GM12878 (cell line): Measurements from ENCODE around the gene UTP14C. TPM values are rescaled to one million over a fixed set of nuclear protein-coding genes. Genes with fewer than 3 reads are reported as not detected.

Experiments
- ATAC-seq: fragments of 200-7000 bp; cut with Tn5 transposase; 3 replicates; pipeline ENCODE4 v1.9.1; 2020; ENCODE audit warnings: mild to moderate bottlenecking, moderate library complexity
- BruUV-seq: library from RNA; stranded (reverse); fragments of 400-500 nt; replicated peaks from 2 replicates; lab custom pipeline; 2021; lab: Mats Ljungman, UMichigan
- CTCF ChIA-PET: fragments of 300-600 bp; sonication (Branson Sonifier 250); formaldehyde crosslinking; extraction: SDS; loops from one replicate; lab custom pipeline; 2021; ENCODE audit warnings: inconsistent platforms; lab: Yijun Ruan, JAX
- POLR2A ChIA-PET: fragments of 350-600 bp; formaldehyde crosslinking; extraction: SDS; loops from one replicate; lab custom pipeline; 2021; ENCODE audit warnings: inconsistent platforms; lab: Charles Lee
- RAD21 ChIA-PET: fragments of 300-600 bp; sonication (Branson Sonifier 250); formaldehyde crosslinking; loops from one replicate; lab custom pipeline; 2023; ENCODE audit warnings: antibody characterized with exemption; ENCODE audit not compliant: unreplicated experiment; lab: Charles Lee
- SMC1A ChIA-PET: fragments of 300-600 bp; sonication (Branson Sonifier 250); formaldehyde crosslinking; loops from one replicate; lab custom pipeline; 2023; ENCODE audit not compliant: unreplicated experiment, uncharacterized antibody; lab: Charles Lee
- DNase-seq: peaks from one replicate; pipeline ENCODE4 v3.0.0-alpha.2; 2011; ENCODE audit warnings: low read depth, low spot score
- FAIRE-seq: peaks from 3 replicates; lab custom pipeline; 2011; peaks lifted over from hg19 to GRCh38; lab: Jason Lieb, UNC
- H2AFZ ChIP-seq: 2 replicates; pipeline ENCODE4 v1.6.0; 2011; ENCODE audit warnings: low read depth, low read length, control low read depth; ENCODE audit not compliant: control insufficient read depth
- H3K27ac ChIP-seq: 2 replicates; pipeline ENCODE4 v1.5.1; 2011; ENCODE audit warnings: control low read depth; ENCODE audit not compliant: control insufficient read depth, insufficient read depth
- H3K27me3 ChIP-seq, 2 experiments: replicated peaks in 1 of 2; 2 replicates each; pipeline versions ENCODE4 v1.6.0 to v1.6.1; 2011; ENCODE audit warnings: low read length in 1 of 2; ENCODE audit not compliant: control insufficient read depth in 2 of 2, insufficient read depth in 2 of 2
- H3K36me3 ChIP-seq, 2 experiments: 2 replicates each; pipeline ENCODE4 v1.5.1; 2011; ENCODE audit warnings: low read length in 1 of 2; ENCODE audit not compliant: control insufficient read depth in 2 of 2, insufficient read depth in 2 of 2
- H3K4me1 ChIP-seq: 2 replicates; pipeline ENCODE4 v1.6.1; 2011; ENCODE audit warnings: mild to moderate bottlenecking, low read length, moderate library complexity, mixed read lengths; ENCODE audit not compliant: control insufficient read depth, insufficient read depth
- H3K4me2 ChIP-seq: 2 replicates; pipeline ENCODE4 v1.6.0; 2011; ENCODE audit warnings: control low read depth; ENCODE audit not compliant: control insufficient read depth, insufficient read depth
- H3K4me3 ChIP-seq: fragments of 200-600 bp; sonication (generic); 2 replicates; pipeline ENCODE4 v1.5.1; 2016
- H3K79me2 ChIP-seq: 2 replicates; pipeline ENCODE4 v1.6.0; 2011; ENCODE audit warnings: low read length; ENCODE audit not compliant: control insufficient read depth, insufficient read depth
- H3K9ac ChIP-seq: 2 replicates; pipeline ENCODE4 v1.8.0; 2011; ENCODE audit warnings: low read length, control low read depth, mixed read lengths; ENCODE audit not compliant: control insufficient read depth, insufficient read depth
- H3K9me3 ChIP-seq: replicated peaks from 3 replicates; pipeline ENCODE4 v1.5.1; 2011; ENCODE audit warnings: mild to moderate bottlenecking, low read length; ENCODE audit not compliant: control insufficient read depth, insufficient read depth
- H4K20me1 ChIP-seq: 2 replicates; pipeline ENCODE4 v1.6.0; 2011; ENCODE audit not compliant: control insufficient read depth, insufficient read depth
- CBFB ChIP-seq: IDR thresholded peaks from 2 replicates; pipeline ENCODE4 v1.6.1; 2016; ENCODE audit warnings: antibody characterized with exemption, low read depth
- E2F8 ChIP-seq: fragments of 450-650 bp; IDR thresholded peaks from 2 replicates; pipeline ENCODE4 v1.6.1; 2018; ENCODE audit warnings: mild to moderate bottlenecking, low read depth, moderate library complexity; ENCODE audit not compliant: partially characterized antibody
- IRF3 ChIP-seq: fragments of 450-650 bp; IDR thresholded peaks from 2 replicates; pipeline ENCODE4 v1.6.1; 2014; ENCODE audit warnings: mild to moderate bottlenecking
- JUNB ChIP-seq: IDR thresholded peaks from 2 replicates; pipeline ENCODE4 v1.6.1; 2016; ENCODE audit warnings: antibody characterized with exemption, mild to moderate bottlenecking
- MYC ChIP-seq: IDR thresholded peaks from 2 replicates; pipeline ENCODE4 v1.6.1; 2011; ENCODE audit warnings: mild to moderate bottlenecking, low read length, moderate library complexity, inconsistent platforms; ENCODE audit not compliant: insufficient read depth, insufficient replicate concordance, insufficient read length, severe bottlenecking
- NRF1 ChIP-seq: conservative IDR thresholded peaks from 2 replicates; pipeline ENCODE4 v1.6.1; 2011; ENCODE audit warnings: mild to moderate bottlenecking, low read depth, low read length, improper control_type of control experiment
- SIN3A ChIP-seq: IDR thresholded peaks from 2 replicates; pipeline ENCODE4 v1.6.1; 2012; ENCODE audit warnings: low read depth, low read length, improper control_type of control experiment
- SMARCA5 ChIP-seq: fragments of 450-650 bp; IDR thresholded peaks from 2 replicates; pipeline ENCODE4 v1.6.1; 2017; ENCODE audit warnings: mild to moderate bottlenecking
- SPI1 ChIP-seq: IDR thresholded peaks from 2 replicates; pipeline ENCODE4 v1.6.1; 2011; ENCODE audit warnings: low read depth, mild to moderate bottlenecking, low read length, moderate library complexity, borderline replicate concordance; ENCODE audit not compliant: insufficient read depth
- WGBS: methylation state at CpG from one replicate; pipeline ENCODE4 v1.1.6; 2016; ENCODE audit warnings: low lambda C conversion rate; ENCODE audit not compliant: insufficient replicate concordance, insufficient coverage; ENCODE audit errors: missing lambda C conversion rate; 5-methylcytosine and 5-hydroxymethylcytosine counted together
- in situ Hi-C: fragments of 300-500 bp; cut with MboI; formaldehyde crosslinking; loops from 9 replicates; pipeline ENCODE4 v1.14.3; 2018; ENCODE audit warnings: mixed read lengths
- intact Hi-C: fragments of 100-400 bp; cut with micrococcal nuclease; formaldehyde crosslinking; loops from one replicate; pipeline ENCODE4 v1.14.2; 2022; ENCODE audit not compliant: unreplicated experiment
- polyA plus RNA-seq, 11 experiments: library from polyadenylated mRNA; depleted of rRNA in 4 of 11; unstranded in 6 of 11; stranded (reverse) in 5 of 11; fragments of >200 nt; fragmentation: Nextera tagmentation in 4 of 11; fragmentation: Illumina TruSeq in 1 of 11; extraction: Ambion mirVana in 4 of 11; extraction: Trizol in 1 of 11; gene quantifications; 1 replicate in 1 of 11; 2 replicates in 10 of 11; pipeline versions ENCODE4 v1.2.1 to v1.2.3, GENCODE V29; 2011 to 2016; ENCODE audit warnings: inconsistent platforms in 2 of 11, missing spikeins in 2 of 11, low read depth in 1 of 11
- total RNA-seq, 4 experiments: library from RNA; depleted of rRNA in 3 of 4; stranded (reverse); fragments of >200 nt in 3 of 4; fragmentation: Illumina TruSeq in 1 of 4; extraction: Trizol in 1 of 4; gene quantifications; 2 replicates each; pipeline versions ENCODE4 v1.2.1 to v1.2.3, GENCODE V29; 2013 to 2021

UTP14C gene
- total and polyA plus RNA-seq, 10 of the 15 experiments (the other 5 are each of a cell fraction or from before 2014, with no cell fraction given), result 3.4 to 11.2 (median 6.0) TPM

GRCh38 chr13:51997641-51998330, 26.7 kb upstream of the UTP14C start:
- peaks cover 3 to 11% of the 10 kb centered on the region in 2 experiments; a peak in 3 of 4 replicates for H3K27me3 ChIP-seq
- DNase-seq, result no peak
- no TSS peak for BruUV-seq
- ChIA-PET RAD21 (interaction anchor here (0.8 to 1.2 kb wide), 2 partner anchors 85 to 453 kb away, joined by 3 to 4 read pairs; no protein-coding TSS in a partner anchor), POLR2A (no interaction called here), CTCF (interaction anchor here (1.0 to 1.5 kb wide), 3 partner anchors 14 to 131 kb away, joined by 3 to 5 read pairs (median 3); partner anchors contain the start of genes ALG11 and NEK5), SMC1A (interaction anchor here (1.4 kb wide), 1 partner anchor 124 kb away, joined by 3 read pairs; no protein-coding TSS in a partner anchor)
- no peak overlapping the region for H3K4me3 ChIP-seq
- no peaks in the 10 kb centered on the region for H3K79me2 ChIP-seq
- no peaks in the 10 kb centered on the region for H4K20me1 ChIP-seq
- WGBS, result 3% methylated on average over 8 of the region's 8 CpGs
- no peak overlapping the region for H2AFZ ChIP-seq
- no peak overlapping the region for H3K9ac ChIP-seq
- no peaks in the 10 kb centered on the region for H3K4me1 ChIP-seq
- TF ChIP-seq IRF3, result no peak
- TF ChIP-seq E2F8, result no peak
- no peak for TF ChIP-seq JUNB
- TF ChIP-seq MYC, result no peak
- no peak for TF ChIP-seq SIN3A
- TF ChIP-seq SMARCA5, result no peak
- no peak for TF ChIP-seq CBFB
- TF ChIP-seq SPI1, result no peak
- no peak for TF ChIP-seq NRF1
- FAIRE-seq, result no peak
- in situ Hi-C loops, result no loop called here
- intact Hi-C loops, result loop anchor here (5.0 kb wide), 1 partner anchor 100 kb away; no protein-coding TSS in a partner anchor
- no peak overlapping the region for H3K27ac ChIP-seq
- no peaks in the 10 kb centered on the region for H3K9me3 ChIP-seq
- no peak overlapping the region for H3K4me2 ChIP-seq
- ATAC-seq, result no peak
- no peaks in the 10 kb centered on the region for H3K36me3 ChIP-seq
